ENCODE results near the gene GRPR. TPM values are rescaled to one million over a fixed set of nuclear protein-coding genes. Genes with fewer than 3 reads are reported as not detected.

GRPR gene
- total RNA-seq, 1 donor from 2014 or later, result 0.27 TPM

DNA sequence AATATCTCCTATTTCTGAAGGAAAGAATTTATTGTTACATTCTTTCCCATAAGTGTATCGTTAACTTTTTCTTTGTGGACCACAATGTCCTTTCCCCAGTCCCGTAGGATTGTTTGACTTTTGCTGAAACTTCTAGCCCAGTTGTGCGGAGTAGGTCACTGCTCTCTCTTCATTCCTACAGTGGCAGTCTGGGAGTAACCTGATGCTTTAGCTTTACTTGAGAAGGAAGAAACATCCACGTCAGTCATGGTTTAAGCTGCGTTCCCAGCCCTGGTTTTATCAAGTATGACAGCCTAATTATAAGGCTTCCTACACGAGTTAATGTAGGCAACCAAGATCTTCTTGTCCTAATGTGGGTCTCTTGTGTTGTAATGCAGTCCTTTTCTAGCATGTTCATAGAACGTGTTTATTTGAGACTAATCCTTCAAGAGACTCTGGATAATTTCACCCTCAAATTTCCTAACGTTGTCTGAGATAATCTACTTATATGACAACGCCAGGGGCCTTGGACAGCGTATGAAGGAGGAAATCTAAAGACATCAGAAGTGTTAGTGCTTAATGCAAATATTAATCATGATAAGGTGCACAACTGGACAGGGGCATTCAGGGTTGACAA lies 40.8 kb upstream of the GRPR start:
- Histone ChIP-seq H3K36me3 (no peaks in the 10 kb centered on the region), H3K27me3 (ENCODE audit: low read depth) (no peaks in the 10 kb centered on the region), H3K4me3 (no peak overlapping the region), H3K9me3 (no peaks in the 10 kb centered on the region), H3K27ac (no peak overlapping the region), H3K4me1 (no peaks in the 10 kb centered on the region)
- intact Hi-C loops (cut with DNase I), result no loop called here
- ATAC-seq (no peak), DNase-seq (no peak)
- TF ChIP-seq, protein P1, sequence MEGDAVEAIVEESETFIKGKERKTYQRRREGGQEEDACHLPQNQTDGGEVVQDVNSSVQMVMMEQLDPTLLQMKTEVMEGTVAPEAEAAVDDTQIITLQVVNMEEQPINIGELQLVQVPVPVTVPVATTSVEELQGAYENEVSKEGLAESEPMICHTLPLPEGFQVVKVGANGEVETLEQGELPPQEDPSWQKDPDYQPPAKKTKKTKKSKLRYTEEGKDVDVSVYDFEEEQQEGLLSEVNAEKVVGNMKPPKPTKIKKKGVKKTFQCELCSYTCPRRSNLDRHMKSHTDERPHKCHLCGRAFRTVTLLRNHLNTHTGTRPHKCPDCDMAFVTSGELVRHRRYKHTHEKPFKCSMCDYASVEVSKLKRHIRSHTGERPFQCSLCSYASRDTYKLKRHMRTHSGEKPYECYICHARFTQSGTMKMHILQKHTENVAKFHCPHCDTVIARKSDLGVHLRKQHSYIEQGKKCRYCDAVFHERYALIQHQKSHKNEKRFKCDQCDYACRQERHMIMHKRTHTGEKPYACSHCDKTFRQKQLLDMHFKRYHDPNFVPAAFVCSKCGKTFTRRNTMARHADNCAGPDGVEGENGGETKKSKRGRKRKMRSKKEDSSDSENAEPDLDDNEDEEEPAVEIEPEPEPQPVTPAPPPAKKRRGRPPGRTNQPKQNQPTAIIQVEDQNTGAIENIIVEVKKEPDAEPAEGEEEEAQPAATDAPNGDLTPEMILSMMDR (IDR thresholded peaks at IDR 0.05), result no peak

DNA sequence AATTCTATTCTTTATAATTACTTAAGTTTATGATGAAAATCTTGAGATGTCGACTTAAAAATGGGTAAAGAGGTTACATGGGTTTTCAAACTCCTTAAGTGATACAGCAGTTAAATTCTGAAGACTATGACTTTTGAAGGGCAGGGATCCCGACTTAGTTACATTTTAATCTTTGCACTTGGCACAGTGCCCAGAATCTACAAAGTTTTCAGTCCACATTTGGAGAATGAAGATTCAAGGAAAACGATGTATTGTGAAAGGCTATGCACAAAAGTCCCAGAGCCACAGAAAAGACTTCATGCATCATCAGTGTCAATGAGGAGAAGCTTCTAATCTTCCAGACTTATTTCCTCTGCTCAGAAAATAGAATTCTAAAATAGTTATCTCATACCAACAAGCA lies 36.3 kb upstream of the GRPR start:
- Histone ChIP-seq H3K36me3 (no peaks in the 10 kb centered on the region), H3K9me3 (no peaks in the 10 kb centered on the region), H3K4me3 (no peak overlapping the region), H3K4me1 (no peaks in the 10 kb centered on the region), H3K27me3 (ENCODE audit: low read depth) (no peaks in the 10 kb centered on the region), H3K27ac (no peak overlapping the region)
- ATAC-seq (no peak), DNase-seq (no peak)
- intact Hi-C loops (cut with DNase I), result no loop called here
- TF ChIP-seq, protein P1 (IDR thresholded peaks at IDR 0.05), result no peak

DNA sequence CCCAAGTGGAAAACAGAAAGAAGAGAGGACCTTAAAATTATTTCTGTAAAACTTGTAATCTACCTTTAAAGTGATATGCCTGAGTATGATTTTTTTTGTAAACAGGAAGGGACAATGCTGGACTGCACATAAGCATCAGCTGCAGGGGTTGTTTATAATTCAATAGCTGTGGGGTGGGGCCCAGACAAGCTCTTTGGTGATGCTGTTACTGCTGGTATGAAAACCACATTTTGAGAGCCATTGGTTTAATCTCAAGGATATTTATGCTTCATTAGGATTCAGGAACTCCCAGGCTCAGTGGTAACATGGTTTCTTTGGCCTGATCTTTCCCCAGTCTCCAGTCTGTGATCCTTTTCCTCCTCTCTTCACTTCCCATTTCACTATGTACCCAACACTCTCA lies 34.3 kb upstream of the GRPR start:
- Histone ChIP-seq H3K27me3 (ENCODE audit: low read depth) (no peaks in the 10 kb centered on the region), H3K4me3 (no peak overlapping the region), H3K9me3 (no peaks in the 10 kb centered on the region), H3K27ac (no peak overlapping the region), H3K4me1 (no peaks in the 10 kb centered on the region), H3K36me3 (no peaks in the 10 kb centered on the region)
- intact Hi-C loops (cut with DNase I), result no loop called here
- ATAC-seq (no peak), DNase-seq (no peak)
- TF ChIP-seq, protein P1 (IDR thresholded peaks at IDR 0.05), result no peak

DNA sequence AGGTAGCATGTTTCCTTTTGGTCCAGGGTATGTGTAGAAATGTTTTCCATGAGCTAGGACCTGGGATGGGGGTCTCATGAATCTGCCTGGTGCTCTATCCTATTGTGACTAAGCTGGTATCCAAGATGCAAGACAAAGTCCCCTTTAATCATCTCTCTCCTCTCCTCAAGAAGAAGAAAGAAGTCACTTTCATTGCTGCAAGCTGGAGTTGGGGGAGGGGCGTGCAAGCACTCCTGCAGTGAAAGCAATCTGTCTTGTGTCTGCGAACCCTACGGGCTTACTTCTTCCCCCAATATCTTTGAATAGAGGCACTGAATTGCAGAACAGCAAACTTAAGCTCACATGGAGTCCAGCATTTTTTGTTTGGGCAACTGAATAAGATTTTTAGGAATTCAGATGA lies 27.2 kb upstream of the GRPR start:
- no peak overlapping the region for H3K27ac ChIP-seq
- no peaks in the 10 kb centered on the region for H3K36me3 ChIP-seq
- TF ChIP-seq, protein P1 (IDR thresholded peaks at IDR 0.05), result no peak
- no peaks in the 10 kb centered on the region for H3K4me1 ChIP-seq
- no peak overlapping the region for H3K4me3 ChIP-seq
- no peaks in the 10 kb centered on the region for H3K9me3 ChIP-seq
- intact Hi-C loops (cut with DNase I), result no loop called here
- no peak for ATAC-seq
- no peaks in the 10 kb centered on the region for H3K27me3 ChIP-seq (ENCODE audit: low read depth)
- no peak for DNase-seq

DNA sequence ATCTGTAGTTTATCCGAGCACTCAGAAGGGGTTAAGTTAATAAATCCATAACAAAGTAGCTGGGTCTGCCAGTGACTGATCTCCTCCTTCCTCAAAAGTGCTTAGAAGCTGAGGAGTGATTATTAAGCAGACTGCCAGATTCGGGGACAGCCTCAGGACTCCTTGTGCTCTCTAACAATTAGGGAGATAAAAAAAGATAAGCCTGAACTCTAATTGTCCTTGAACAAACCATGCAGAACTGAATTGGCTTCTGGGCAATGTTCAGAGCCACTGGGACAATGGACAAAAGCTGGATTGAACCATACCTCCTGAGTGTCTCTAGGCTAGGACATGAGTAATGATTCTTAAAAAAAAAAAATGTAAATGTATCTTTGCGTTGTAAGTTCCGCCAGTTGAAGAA lies 22.7 kb upstream of the GRPR start:
- intact Hi-C loops (cut with DNase I), result no loop called here
- no peaks in the 10 kb centered on the region for H3K4me1 ChIP-seq
- ATAC-seq (no peak), DNase-seq (no peak)
- H3K27me3 ChIP-seq (ENCODE audit: low read depth), result no peaks in the 10 kb centered on the region
- no peak overlapping the region for H3K27ac ChIP-seq
- H3K9me3 ChIP-seq, result no peaks in the 10 kb centered on the region
- H3K4me3 ChIP-seq, result no peak overlapping the region
- H3K36me3 ChIP-seq, result no peaks in the 10 kb centered on the region
- TF ChIP-seq, protein P1 (IDR thresholded peaks at IDR 0.05), result no peak
